ENCODE measurements around the gene SPATA2.

- no peak for TF ChIP-seq CTCF (IDR thresholded peaks at IDR 0.05)
- TF ChIP-seq EP300 (IDR thresholded peaks at IDR 0.05), result no peak
- no peak for TF ChIP-seq POLR2A (IDR thresholded peaks at IDR 0.05)
- no peak for TF ChIP-seq POLR2AphosphoS5 (IDR thresholded peaks at IDR 0.05)
Measured at GRCh38 chr20:49906615-49907154, 8.6 kb downstream of the SPATA2 start.
